ENCODE measurements around the gene PPP3R1. TPM values are rescaled to one million over a fixed set of nuclear protein-coding genes. Genes with fewer than 3 reads are reported as not detected.

Gene PPP3R1
- total RNA-seq, 1 experiment from 2014 or later = 55.9 TPM

GRCh38 chr2:68236103-68236734, 16.1 kb downstream of the PPP3R1 start:
- Histone ChIP-seq H3K9me3 (ENCODE audit: low read length) (no peaks in the 10 kb centered on the region), H3K4me2 (ENCODE audit: low read depth, low read length, poor library complexity, severe bottlenecking) (peak overlapping the region; percentile 28), H3K36me3 (ENCODE audit: insufficient read depth, low read length) (peaks cover 4% of the 10 kb centered on the region; the same call in 1 of the 2 replicates), H3K79me2 (ENCODE audit: low read length) (peaks cover 98% of the 10 kb centered on the region), H3K4me3 (ENCODE audit: low read length) (no peak overlapping the region), H3K27ac (ENCODE audit: low read length) (peak overlapping the region; percentile 28), H3K9ac (ENCODE audit: low read length) (no peak overlapping the region), H3K9me2 (replicated peaks; ENCODE audit: insufficient read depth, low read length) (no peaks in the 10 kb centered on the region), H4K20me1 (ENCODE audit: insufficient read depth, low read depth, low read length) (peaks cover 49% of the 10 kb centered on the region), H2AFZ (ENCODE audit: low read length) (no peak overlapping the region), H3K27me3 (ENCODE audit: low read length) (no peaks in the 10 kb centered on the region), H3K4me1 (ENCODE audit: low read length) (peaks cover 91% of the 10 kb centered on the region)
- no peak for DNase-seq

GRCh38 chr2:68235090-68235489, 17.2 kb downstream of the PPP3R1 start:
- H3K4me1 ChIP-seq (ENCODE audit: low read length) = peaks cover 93% of the 10 kb centered on the region
- no peaks in the 10 kb centered on the region for H3K27me3 ChIP-seq (ENCODE audit: low read length)
- H3K9me3 ChIP-seq (ENCODE audit: low read length) = no peaks in the 10 kb centered on the region
- no peak for DNase-seq
- peaks cover 40% of the 10 kb centered on the region for H4K20me1 ChIP-seq (ENCODE audit: insufficient read depth, low read depth, low read length)
- H3K9ac ChIP-seq (ENCODE audit: low read length) = no peak overlapping the region
- H3K79me2 ChIP-seq (ENCODE audit: low read length) = peaks cover 98% of the 10 kb centered on the region
- no peak overlapping the region for H2AFZ ChIP-seq (ENCODE audit: low read length)
- no peaks in the 10 kb centered on the region for H3K9me2 ChIP-seq (replicated peaks; ENCODE audit: insufficient read depth, low read length)
- H3K4me2 ChIP-seq (ENCODE audit: low read depth, low read length, poor library complexity, severe bottlenecking) = no peak overlapping the region
- H3K36me3 ChIP-seq (ENCODE audit: insufficient read depth, low read length) = peaks cover 4% of the 10 kb centered on the region; the same call in 1 of the 2 replicates
- no peak overlapping the region for H3K27ac ChIP-seq (ENCODE audit: low read length)
- no peak overlapping the region for H3K4me3 ChIP-seq (ENCODE audit: low read length)

GRCh38 chr2:68234405-68234804, 17.9 kb downstream of the PPP3R1 start:
- Histone ChIP-seq H3K4me2 (ENCODE audit: low read depth, low read length, poor library complexity, severe bottlenecking) (no peak overlapping the region), H4K20me1 (ENCODE audit: insufficient read depth, low read depth, low read length) (peaks cover 33% of the 10 kb centered on the region), H2AFZ (ENCODE audit: low read length) (no peak overlapping the region), H3K4me3 (ENCODE audit: low read length) (no peak overlapping the region), H3K9ac (ENCODE audit: low read length) (no peak overlapping the region), H3K9me2 (replicated peaks; ENCODE audit: insufficient read depth, low read length) (no peaks in the 10 kb centered on the region), H3K36me3 (ENCODE audit: insufficient read depth, low read length) (peaks cover 4% of the 10 kb centered on the region; the same call in 1 of the 2 replicates), H3K4me1 (ENCODE audit: low read length) (peaks cover 92% of the 10 kb centered on the region), H3K79me2 (ENCODE audit: low read length) (peaks cover 98% of the 10 kb centered on the region), H3K27me3 (ENCODE audit: low read length) (no peaks in the 10 kb centered on the region), H3K27ac (ENCODE audit: low read length) (no peak overlapping the region), H3K9me3 (ENCODE audit: low read length) (no peaks in the 10 kb centered on the region)
- no peak for DNase-seq

GRCh38 chr2:68231061-68231372, 21.3 kb downstream of the PPP3R1 start:
- no peak overlapping the region for H3K9ac ChIP-seq (ENCODE audit: low read length)

GRCh38 chr2:68230241-68231060, 21.9 kb downstream of the PPP3R1 start:
- Histone ChIP-seq H3K9me2 (replicated peaks; ENCODE audit: insufficient read depth, low read length) (no peaks in the 10 kb centered on the region), H3K9ac (ENCODE audit: low read length) (no peak overlapping the region), H4K20me1 (ENCODE audit: insufficient read depth, low read depth, low read length) (peaks cover 5% of the 10 kb centered on the region), H3K27ac (ENCODE audit: low read length) (peak overlapping the region; percentile 36), H3K4me3 (ENCODE audit: low read length) (no peak overlapping the region), H3K4me2 (ENCODE audit: low read depth, low read length, poor library complexity, severe bottlenecking) (no peak overlapping the region), H3K9me3 (ENCODE audit: low read length) (no peaks in the 10 kb centered on the region), H3K36me3 (ENCODE audit: insufficient read depth, low read length) (peaks cover 8% of the 10 kb centered on the region; the same call in 1 of the 2 replicates), H3K79me2 (ENCODE audit: low read length) (peaks cover 98% of the 10 kb centered on the region), H2AFZ (ENCODE audit: low read length) (no peak overlapping the region), H3K27me3 (ENCODE audit: low read length) (no peaks in the 10 kb centered on the region), H3K4me1 (ENCODE audit: low read length) (peaks cover 90% of the 10 kb centered on the region)
- DNase-seq = no peak

More at GRCh38 chr2:68231061-68231372, 21.3 kb downstream of the PPP3R1 start:
- Histone ChIP-seq H3K36me3 (ENCODE audit: insufficient read depth, low read length) (peaks cover 4% of the 10 kb centered on the region; the same call in 1 of the 2 replicates), H3K4me2 (ENCODE audit: low read depth, low read length, poor library complexity, severe bottlenecking) (no peak overlapping the region), H2AFZ (ENCODE audit: low read length) (no peak overlapping the region), H3K9me3 (ENCODE audit: low read length) (no peaks in the 10 kb centered on the region), H3K27ac (ENCODE audit: low read length) (peak overlapping the region; percentile 36), H3K27me3 (ENCODE audit: low read length) (no peaks in the 10 kb centered on the region), H3K9me2 (replicated peaks; ENCODE audit: insufficient read depth, low read length) (no peaks in the 10 kb centered on the region), H4K20me1 (ENCODE audit: insufficient read depth, low read depth, low read length) (peaks cover 10% of the 10 kb centered on the region), H3K79me2 (ENCODE audit: low read length) (peaks cover 98% of the 10 kb centered on the region), H3K4me1 (ENCODE audit: low read length) (peaks cover 91% of the 10 kb centered on the region), H3K4me3 (ENCODE audit: low read length) (no peak overlapping the region)
- no peak for DNase-seq

- Histone ChIP-seq H3K4me1 (ENCODE audit: low read length) (peaks cover 85% of the 10 kb centered on the region), H3K4me3 (ENCODE audit: low read length) (no peak overlapping the region), H3K9me3 (ENCODE audit: low read length) (no peaks in the 10 kb centered on the region), H3K36me3 (ENCODE audit: insufficient read depth, low read length) (0 out of 2 replicates have a peak, but pooled peaks cover 10% of the 10 kb centered on the region), H3K79me2 (ENCODE audit: low read length) (peaks cover 100% of the 10 kb centered on the region), H2AFZ (ENCODE audit: low read length) (no peak overlapping the region), H3K27ac (ENCODE audit: low read length) (peak overlapping the region; percentile 37), H3K9me2 (replicated peaks; ENCODE audit: insufficient read depth, low read length) (no peaks in the 10 kb centered on the region), H3K9ac (ENCODE audit: low read length) (no peak overlapping the region), H3K27me3 (ENCODE audit: low read length) (no peaks in the 10 kb centered on the region), H3K4me2 (ENCODE audit: low read depth, low read length, poor library complexity, severe bottlenecking) (peak overlapping the region; percentile 2), H4K20me1 (ENCODE audit: insufficient read depth, low read depth, low read length) (peaks cover 14% of the 10 kb centered on the region)
- DNase-seq = no peak
These were observed 25.5 kb downstream of the PPP3R1 start for GRCh38 chr2:68226794-68227193.

- H3K79me2 ChIP-seq (ENCODE audit: low read length) = peaks cover 100% of the 10 kb centered on the region
- H3K9me2 ChIP-seq (replicated peaks; ENCODE audit: insufficient read depth, low read length) = no peaks in the 10 kb centered on the region
- peak overlapping the region; percentile 27; the same call in 1 of the 2 replicates for H3K27ac ChIP-seq (ENCODE audit: low read length)
- no peak for DNase-seq
- H3K9ac ChIP-seq (ENCODE audit: low read length) = no peak overlapping the region
- H3K36me3 ChIP-seq (ENCODE audit: insufficient read depth, low read length) = 0 out of 2 replicates have a peak, but pooled peaks cover 10% of the 10 kb centered on the region
- no peaks in the 10 kb centered on the region for H3K9me3 ChIP-seq (ENCODE audit: low read length)
- no peak overlapping the region for H3K4me2 ChIP-seq (ENCODE audit: low read depth, low read length, poor library complexity, severe bottlenecking)
- H3K4me3 ChIP-seq (ENCODE audit: low read length) = no peak overlapping the region
- H3K27me3 ChIP-seq (ENCODE audit: low read length) = no peaks in the 10 kb centered on the region
- peaks cover 83% of the 10 kb centered on the region for H3K4me1 ChIP-seq (ENCODE audit: low read length)
- H2AFZ ChIP-seq (ENCODE audit: low read length) = no peak overlapping the region
- H4K20me1 ChIP-seq (ENCODE audit: insufficient read depth, low read depth, low read length) = peaks cover 17% of the 10 kb centered on the region
These were observed 27.2 kb downstream of the PPP3R1 start for GRCh38 chr2:68225119-68225632.

- H3K36me3 ChIP-seq (ENCODE audit: insufficient read depth, low read length) = 0 out of 2 replicates have a peak, but pooled peaks cover 10% of the 10 kb centered on the region
- H2AFZ ChIP-seq (ENCODE audit: low read length) = no peak overlapping the region
- H3K9ac ChIP-seq (ENCODE audit: low read length) = no peak overlapping the region
- no peaks in the 10 kb centered on the region for H3K27me3 ChIP-seq (ENCODE audit: low read length)
- peaks cover 21% of the 10 kb centered on the region for H4K20me1 ChIP-seq (ENCODE audit: insufficient read depth, low read depth, low read length)
- H3K4me3 ChIP-seq (ENCODE audit: low read length) = no peak overlapping the region
- H3K9me2 ChIP-seq (replicated peaks; ENCODE audit: insufficient read depth, low read length) = no peaks in the 10 kb centered on the region
- H3K27ac ChIP-seq (ENCODE audit: low read length) = no peak overlapping the region
- H3K4me2 ChIP-seq (ENCODE audit: low read depth, low read length, poor library complexity, severe bottlenecking) = no peak overlapping the region
- peaks cover 100% of the 10 kb centered on the region for H3K79me2 ChIP-seq (ENCODE audit: low read length)
- no peaks in the 10 kb centered on the region for H3K9me3 ChIP-seq (ENCODE audit: low read length)
- no peak for DNase-seq
- peaks cover 84% of the 10 kb centered on the region for H3K4me1 ChIP-seq (ENCODE audit: low read length)
These were observed 28.9 kb downstream of the PPP3R1 start for GRCh38 chr2:68223419-68223818.

Data from Karpas-422 (cell line).